Tibial artery (tissue), 4 donors: Measurements from ENCODE around the gene MGRN1.

ENCODE experiments used
- DNase-seq, 2 donors: peaks; one replicate each; pipeline ENCODE4 v3.0.0-alpha.2; 2019
- H3K27ac ChIP-seq, 2 donors: fragments of 200-600 bp; sonication (generic) in 1 of 2; 1 replicate in 1 of 2; 2 replicates in 1 of 2; pipeline ENCODE4 v1.5.1; 2018 to 2019; ENCODE audit warnings: mild to moderate bottlenecking in 1 of 2
- H3K27me3 ChIP-seq, 2 donors: fragments of 200-600 bp; sonication (generic) in 1 of 2; one replicate each; pipeline versions ENCODE4 v1.5.1 to v1.6.0; 2016 to 2019
- H3K36me3 ChIP-seq, 3 donors: fragments of 200-600 bp; sonication (generic) in 2 of 3; one replicate each; pipeline ENCODE4 v1.5.1; 2016 to 2019; ENCODE audit warnings: mild to moderate bottlenecking in 2 of 3
- H3K4me1 ChIP-seq, 4 donors: fragments of 200-600 bp; sonication (generic) in 2 of 4; 1 replicate in 3 of 4; 2 replicates in 1 of 4; pipeline ENCODE4 v1.5.1; 2016 to 2019
- H3K4me3 ChIP-seq, 2 donors: fragments of 200-600 bp; sonication (generic) in 1 of 2; 1 replicate in 1 of 2; 2 replicates in 1 of 2; pipeline ENCODE4 v1.5.1; 2018 to 2019; ENCODE audit warnings: mild to moderate bottlenecking in 2 of 2
- H3K9me3 ChIP-seq, 3 donors: fragments of 200-600 bp; sonication (generic) in 1 of 3; one replicate each; pipeline ENCODE4 v1.5.1; 2016 to 2019
- intact Hi-C: fragments of 100-400 bp; cut with DNase I; formaldehyde crosslinking; loops from one replicate; pipeline ENCODE4 v1.15.0; 2023; ENCODE audit warnings: low total_unique reads
- TF ChIP-seq, protein P1 (sequence below), 2 experiments: fragments of 200-600 bp in 1 of 2; fragments of 450-650 bp in 1 of 2; IDR thresholded peaks; one replicate each; pipeline ENCODE4 v1.5.1; 2017 to 2019; ENCODE audit warnings: antibody characterized with exemption in 2 of 2, mild to moderate bottlenecking in 1 of 2, moderate library complexity in 1 of 2

Gene MGRN1

DNA sequence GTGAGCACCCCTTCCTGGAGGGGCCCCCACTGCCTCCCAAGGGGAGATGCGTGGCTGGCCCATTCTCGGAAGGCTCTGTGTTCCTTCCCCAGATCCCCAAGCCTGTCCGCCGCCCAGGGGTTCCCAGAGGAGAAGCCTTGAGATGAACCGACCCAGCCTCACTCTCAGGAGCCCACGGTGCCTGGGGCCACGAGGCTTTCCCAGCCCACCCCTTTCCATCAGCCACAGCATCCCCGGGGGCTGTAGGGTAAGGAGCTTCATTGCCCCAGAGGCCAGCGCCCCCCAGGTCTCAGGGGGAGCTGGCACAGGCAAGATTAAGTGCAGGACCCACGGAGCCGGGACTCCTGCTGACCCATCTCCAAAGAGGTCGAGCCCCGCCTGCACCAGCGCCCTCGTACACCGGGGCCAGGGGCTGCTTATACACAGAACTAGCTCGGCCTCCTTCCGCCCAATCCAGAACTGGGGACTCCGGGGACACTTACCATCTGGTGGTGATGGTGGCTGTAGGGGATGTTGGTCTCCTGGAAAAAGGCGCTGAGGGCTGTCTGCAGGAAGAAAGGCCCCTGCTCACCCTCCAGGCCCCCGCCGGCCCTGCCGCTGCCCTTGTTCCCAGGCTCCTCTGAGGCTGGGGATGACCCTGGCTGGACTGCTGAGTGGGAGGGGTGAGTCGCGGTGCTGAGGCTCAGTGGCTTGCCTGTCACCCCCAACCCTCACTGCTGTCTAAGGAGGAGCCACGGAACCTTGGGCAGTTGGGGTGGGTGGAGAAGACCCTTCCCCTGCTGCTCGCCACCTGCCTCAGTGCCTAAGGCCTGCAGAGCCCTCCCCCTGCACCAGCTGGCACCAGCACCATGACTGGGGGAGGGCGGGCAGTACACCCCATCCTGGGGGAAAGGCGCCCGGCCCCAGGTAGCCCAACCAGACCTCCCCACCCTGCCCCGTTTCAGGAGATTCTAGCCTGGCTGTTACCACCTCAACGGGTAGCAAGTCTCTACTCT, 14.3 kb upstream of the MGRN1 start:
- Histone ChIP-seq H3K27ac (no peak overlapping the region), H3K4me1 (peaks cover 0 to 42% (median 37%) of the 10 kb centered on the region in 4 donors), H3K9me3 (no peaks in the 10 kb centered on the region), H3K27me3 (no peaks in the 10 kb centered on the region), H3K36me3 (peaks cover 24 to 39% (median 32%) of the 10 kb centered on the region in 3 donors), H3K4me3 (no peak overlapping the region)
- TF ChIP-seq, protein P1, sequence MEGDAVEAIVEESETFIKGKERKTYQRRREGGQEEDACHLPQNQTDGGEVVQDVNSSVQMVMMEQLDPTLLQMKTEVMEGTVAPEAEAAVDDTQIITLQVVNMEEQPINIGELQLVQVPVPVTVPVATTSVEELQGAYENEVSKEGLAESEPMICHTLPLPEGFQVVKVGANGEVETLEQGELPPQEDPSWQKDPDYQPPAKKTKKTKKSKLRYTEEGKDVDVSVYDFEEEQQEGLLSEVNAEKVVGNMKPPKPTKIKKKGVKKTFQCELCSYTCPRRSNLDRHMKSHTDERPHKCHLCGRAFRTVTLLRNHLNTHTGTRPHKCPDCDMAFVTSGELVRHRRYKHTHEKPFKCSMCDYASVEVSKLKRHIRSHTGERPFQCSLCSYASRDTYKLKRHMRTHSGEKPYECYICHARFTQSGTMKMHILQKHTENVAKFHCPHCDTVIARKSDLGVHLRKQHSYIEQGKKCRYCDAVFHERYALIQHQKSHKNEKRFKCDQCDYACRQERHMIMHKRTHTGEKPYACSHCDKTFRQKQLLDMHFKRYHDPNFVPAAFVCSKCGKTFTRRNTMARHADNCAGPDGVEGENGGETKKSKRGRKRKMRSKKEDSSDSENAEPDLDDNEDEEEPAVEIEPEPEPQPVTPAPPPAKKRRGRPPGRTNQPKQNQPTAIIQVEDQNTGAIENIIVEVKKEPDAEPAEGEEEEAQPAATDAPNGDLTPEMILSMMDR (IDR thresholded peaks at IDR 0.05) = no peak
- intact Hi-C loops = loop anchor here (2.0 to 10.0 kb wide), 2 partner anchors 74 to 136 kb away; partner anchors contain the start of genes HMOX2 and NMRAL1
- peak in 1 of 2 donors; percentile 63 for DNase-seq

DNA sequence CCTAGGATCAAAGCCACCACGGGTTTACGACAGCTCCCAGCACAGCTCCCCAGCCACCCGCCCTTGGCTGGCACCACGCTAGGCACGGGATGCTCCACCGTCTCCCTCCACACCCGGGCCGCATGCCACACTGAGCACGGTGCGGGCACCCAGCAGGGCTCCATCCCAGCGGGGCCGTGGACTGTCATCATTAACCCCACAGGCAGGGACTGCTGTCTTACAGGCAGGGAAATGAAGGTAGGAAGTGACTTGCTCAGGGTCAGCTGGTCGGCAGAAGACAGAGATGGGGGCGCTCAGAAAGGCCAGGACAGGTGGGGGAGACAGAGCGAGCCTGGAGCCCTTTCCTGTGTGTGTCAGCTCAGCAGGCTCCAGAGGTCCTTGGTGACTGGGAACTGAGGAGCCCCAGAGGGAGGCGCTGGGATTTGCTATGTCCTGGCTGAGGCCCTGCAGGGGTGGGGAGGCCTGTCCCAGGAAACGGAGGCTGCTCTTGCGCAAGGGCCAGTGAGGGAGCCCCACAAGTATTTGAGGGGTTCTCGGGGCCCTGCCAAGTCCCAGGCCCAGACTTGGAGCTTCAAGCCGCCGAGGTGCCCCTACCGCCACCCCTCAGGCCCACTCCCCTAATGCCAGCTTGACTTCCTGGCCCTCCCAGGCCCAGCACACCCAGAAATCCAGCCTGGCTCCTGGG, 13.1 kb upstream of the MGRN1 start:
- TF ChIP-seq, protein P1 (IDR thresholded peaks at IDR 0.05) = no peak
- peaks cover 0 to 49% (median 43%) of the 10 kb centered on the region in 4 donors for H3K4me1 ChIP-seq
- H3K27me3 ChIP-seq = no peaks in the 10 kb centered on the region
- intact Hi-C loops = loop anchor here (2.0 to 10.0 kb wide), 2 partner anchors 73 to 137 kb away; partner anchors contain the start of genes HMOX2 and NMRAL1
- H3K9me3 ChIP-seq = no peaks in the 10 kb centered on the region
- DNase-seq = peak in 1 of 2 donors; percentile 65
- H3K4me3 ChIP-seq = no peak overlapping the region
- no peak overlapping the region for H3K27ac ChIP-seq
- H3K36me3 ChIP-seq = peaks cover 24 to 39% (median 32%) of the 10 kb centered on the region in 3 donors

DNA sequence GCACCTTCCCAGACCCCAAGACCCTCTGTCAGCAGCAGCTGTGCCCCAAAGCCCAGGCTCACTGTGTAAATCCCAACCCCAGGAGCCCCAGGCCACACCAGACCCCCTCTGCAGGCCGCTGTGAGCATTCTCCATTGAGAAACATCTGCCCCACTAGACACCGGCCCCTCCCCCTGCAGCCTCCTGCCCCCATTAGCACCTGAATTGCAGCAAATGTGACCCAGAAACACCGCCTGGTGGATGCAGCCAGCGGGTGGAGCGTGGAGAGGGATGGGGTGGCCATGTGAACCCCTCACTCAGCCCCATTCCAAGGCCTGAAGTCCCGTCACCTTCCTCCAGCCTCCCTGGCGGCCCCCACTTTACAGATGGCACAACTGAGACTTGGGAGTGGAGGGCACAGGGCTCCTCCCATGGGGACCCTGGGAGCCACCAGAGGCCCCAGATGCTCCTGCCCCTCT, 12.1 kb upstream of the MGRN1 start:
- no peaks in the 10 kb centered on the region for H3K9me3 ChIP-seq
- DNase-seq = peak in 1 of 2 donors; percentile 54
- intact Hi-C loops = loop anchor here (10.0 kb wide), 1 partner anchor 138 kb away; the partner anchor contains the start of genes HMOX2 and NMRAL1
- no peak overlapping the region for H3K27ac ChIP-seq
- H3K36me3 ChIP-seq = peaks cover 24 to 30% (median 25%) of the 10 kb centered on the region in 3 donors
- TF ChIP-seq, protein P1 (IDR thresholded peaks at IDR 0.05) = no peak
- no peaks in the 10 kb centered on the region for H3K27me3 ChIP-seq
- H3K4me1 ChIP-seq = peaks cover 0 to 58% (median 53%) of the 10 kb centered on the region in 4 donors
- H3K4me3 ChIP-seq = peak overlapping the region; percentile 65 to 79

DNA sequence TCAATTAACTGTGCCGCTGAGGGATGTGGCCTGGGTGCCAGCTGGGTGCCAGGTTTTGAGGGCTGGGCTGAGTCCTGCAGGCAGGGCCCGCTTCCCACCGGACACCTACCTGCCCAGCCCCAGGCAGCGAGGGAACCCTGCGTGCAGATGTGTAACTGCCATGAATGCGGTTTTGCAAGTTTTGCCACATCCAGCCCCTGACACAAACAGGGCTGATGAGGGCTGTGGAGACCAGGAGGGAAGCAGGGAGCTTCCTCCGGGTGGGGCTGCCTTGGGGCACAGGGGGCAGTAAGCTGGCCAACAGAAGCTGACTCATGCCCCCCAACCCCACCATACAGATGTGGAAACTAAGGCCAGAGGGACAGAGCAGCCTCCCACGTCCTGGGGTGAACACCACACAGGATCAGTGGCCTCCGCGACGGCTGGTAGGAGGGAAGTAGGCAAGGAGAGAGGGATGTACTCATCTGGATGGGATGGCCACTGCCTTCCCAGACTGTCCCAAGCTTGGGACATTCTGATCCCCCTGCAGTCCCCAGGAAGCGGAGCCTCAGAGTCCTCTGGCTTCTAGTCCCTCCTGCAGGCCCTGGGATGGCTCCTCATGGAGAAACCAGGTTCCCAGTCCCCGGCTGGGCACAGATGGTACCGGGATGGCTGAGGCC, 11.5 kb upstream of the MGRN1 start:
- Histone ChIP-seq H3K27me3 (no peaks in the 10 kb centered on the region), H3K36me3 (peaks cover 19 to 24% (median 21%) of the 10 kb centered on the region in 3 donors), H3K4me3 (peak overlapping the region; percentile 65 to 79), H3K9me3 (no peaks in the 10 kb centered on the region), H3K27ac (peak overlapping the region; percentile 96 to 99), H3K4me1 (peaks cover 0 to 64% (median 59%) of the 10 kb centered on the region in 4 donors)
- DNase-seq = peak in 1 of 2 donors; percentile 61
- TF ChIP-seq, protein P1 (IDR thresholded peaks at IDR 0.05) = no peak
- intact Hi-C loops = loop anchor here (10.0 kb wide), 1 partner anchor 138 kb away; the partner anchor contains the start of genes HMOX2 and NMRAL1
